GM19043 (cell line): Measurements from ENCODE around the gene ACLY.
"Not testable (repeated sequence)": the region's sequence is repeated elsewhere in the genome, so short reads cannot be mapped to it uniquely, and the experiment has no call there.

ENCODE experiments used
- ATAC-seq: cut with Tn5 transposase; IDR thresholded peaks from one replicate; pipeline ENCODE4 v1.9.1; 2021; ENCODE audit warnings: low read depth; ENCODE audit not compliant: unreplicated experiment

Gene ACLY

DNA sequence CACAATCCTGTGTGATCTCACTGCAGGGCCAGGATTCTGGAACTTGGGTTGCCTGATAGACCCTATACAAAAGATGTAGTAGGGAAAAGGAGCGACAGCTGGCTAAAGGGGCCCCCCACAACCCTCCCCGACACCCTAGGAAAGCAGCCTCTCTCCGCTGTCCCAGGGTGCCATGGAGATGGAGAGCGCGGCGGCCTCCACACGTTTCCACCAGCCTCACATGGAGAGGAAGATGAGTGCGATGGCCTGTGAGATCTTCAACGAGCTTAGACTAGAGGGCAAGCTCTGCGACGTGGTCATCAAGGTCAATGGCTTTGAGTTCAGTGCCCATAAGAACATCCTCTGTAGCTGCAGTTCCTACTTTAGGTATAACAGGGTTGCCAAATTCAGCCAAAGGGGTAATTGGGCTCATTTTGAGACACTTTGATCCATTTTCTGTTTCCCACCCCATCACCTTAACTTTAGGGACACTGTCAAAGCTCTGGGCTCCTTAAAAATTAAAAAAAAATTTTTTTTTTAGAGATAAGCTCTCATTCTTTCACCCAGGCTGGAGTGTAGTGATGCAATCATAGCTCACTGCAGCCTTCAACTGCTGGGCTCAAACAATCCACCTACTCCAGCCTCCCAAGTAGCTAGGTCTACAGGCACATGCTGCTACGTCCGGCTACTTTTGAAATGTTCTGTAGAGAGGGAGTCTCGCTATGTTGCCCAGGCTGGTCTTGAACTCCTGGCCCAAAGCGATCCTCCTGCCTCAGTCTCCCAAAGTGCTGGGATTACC, 80.8 kb downstream of the ACLY start, which contains the start of gene KLHL10:
Gene KLHL10, plus strand, starts transcription at position 65 of the 778 bp plus-strand sequence. Its CDS starts 108 bp downstream, at position 173.
- ATAC-seq = no peak

DNA sequence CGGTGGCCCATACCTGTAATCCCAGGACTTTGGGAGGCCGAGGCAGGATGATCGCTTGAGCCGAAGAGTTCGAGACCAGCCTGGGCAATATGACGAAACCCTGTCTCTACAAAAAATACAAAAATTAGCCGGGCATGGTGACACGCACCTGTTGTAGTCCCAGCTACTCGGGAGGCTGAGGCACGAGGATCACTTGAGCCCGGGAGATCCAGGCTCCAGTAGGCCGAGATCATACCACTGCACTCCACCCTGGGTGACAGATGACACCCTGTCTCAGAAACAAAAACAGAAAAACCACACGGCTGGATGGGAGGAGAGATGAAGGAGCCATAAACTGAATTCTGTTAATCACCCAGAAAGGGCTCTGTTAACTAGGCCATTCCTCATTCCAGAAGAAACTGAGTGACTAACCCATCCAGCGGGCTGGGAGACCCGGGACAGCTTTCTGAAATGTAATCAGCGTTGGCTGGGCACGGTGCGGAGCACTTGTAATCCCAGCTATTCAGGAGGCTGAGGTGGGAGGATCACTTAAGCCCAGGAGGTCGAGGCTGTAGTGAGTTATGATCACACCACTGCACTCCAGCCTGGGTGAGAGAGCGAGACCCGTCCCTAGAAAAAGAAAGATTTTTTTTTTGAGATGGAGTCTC, 82.1 kb downstream of the ACLY start:
- ATAC-seq = no peak

DNA sequence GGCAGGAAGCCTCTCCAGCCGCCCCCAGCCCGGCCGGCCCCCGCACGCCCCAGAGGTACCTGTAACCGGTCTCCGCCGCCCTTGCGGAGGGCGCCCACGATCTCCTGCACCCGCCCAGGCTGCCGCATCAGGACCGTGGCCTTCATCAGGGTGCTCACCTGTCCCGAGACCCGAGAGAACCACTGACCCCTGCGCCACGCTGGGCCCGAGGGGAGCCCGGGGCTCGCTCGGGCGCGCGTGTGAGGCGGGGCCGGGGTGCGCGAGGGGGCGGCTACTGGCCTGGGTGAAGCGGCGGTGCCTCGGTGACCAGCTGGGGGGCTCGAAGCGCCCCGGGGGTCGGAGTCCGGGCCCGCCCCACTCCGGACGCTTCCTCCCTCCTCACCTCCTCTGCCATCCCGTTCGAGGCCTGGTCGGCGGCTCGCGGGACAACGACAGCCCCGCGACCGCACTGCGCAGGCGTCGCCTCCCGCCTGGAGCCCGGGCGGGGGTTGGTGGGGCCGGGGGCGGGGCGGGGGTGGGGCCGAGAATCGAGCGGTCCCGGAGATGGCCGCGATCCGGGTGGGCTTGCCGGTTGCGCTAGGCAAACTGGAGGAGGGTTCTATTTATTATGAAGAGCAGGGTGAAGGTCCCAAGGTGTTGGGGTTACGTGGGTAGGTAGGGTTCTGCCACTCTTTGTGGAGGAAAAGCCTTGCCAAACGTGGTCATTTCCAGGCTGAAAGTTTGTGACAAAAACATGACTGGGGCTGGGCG, 82.8 kb downstream of the ACLY start, which contains the start of gene NT5C3B:
Gene NT5C3B, minus strand, starts transcription at position 433 of the 750 bp plus-strand sequence. Its CDS starts 39 bp downstream, at position 394.
- no peak for ATAC-seq

DNA sequence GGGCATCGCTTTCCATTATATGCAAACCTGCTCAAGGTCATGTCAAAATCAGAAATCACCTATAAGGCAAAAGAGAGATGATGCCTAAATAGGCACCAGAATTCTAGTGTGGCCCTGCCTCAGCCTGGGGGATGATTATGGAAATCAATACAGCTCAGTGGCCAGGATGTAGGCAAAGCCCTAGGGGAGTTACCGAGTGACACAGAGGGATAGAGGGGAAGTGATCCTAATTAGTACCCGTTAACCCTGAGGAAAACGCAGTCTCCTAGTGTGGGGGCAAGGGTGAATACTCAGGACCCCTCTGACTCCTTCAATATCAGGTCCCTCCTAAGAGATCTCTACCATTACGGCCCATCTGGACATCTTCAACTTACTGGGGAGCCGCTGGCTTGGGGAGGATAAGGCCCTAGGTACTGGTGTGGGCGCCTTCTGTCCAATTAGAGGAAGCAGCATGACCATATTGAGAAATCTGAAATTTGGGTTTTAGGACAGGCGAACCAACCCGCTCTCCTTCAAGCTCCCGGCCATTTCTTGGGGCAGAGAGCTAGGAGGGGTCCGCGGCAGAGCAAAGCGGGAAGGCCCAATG, 83.4 kb downstream of the ACLY start:
- ATAC-seq = no peak

DNA sequence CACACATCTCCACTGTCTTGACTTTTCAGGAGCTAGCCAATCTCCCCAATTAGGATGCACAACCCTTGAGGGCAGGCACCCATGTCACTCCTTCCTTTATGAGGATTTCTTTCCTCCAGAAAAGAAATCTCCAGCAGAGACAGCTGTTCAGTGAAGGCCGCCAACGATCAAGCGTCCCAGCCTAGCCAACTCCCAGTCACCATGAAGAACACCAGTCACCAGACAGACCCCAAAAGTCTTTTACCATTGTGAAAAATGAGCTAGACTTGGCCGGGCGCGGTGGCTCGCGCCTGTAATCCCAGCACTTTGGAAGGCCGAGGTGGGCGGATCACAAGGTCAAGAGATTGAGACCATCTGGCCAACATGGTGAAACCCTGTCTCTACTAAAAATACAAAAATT, 88.8 kb downstream of the ACLY start:
- not testable (repeated sequence) for ATAC-seq

DNA sequence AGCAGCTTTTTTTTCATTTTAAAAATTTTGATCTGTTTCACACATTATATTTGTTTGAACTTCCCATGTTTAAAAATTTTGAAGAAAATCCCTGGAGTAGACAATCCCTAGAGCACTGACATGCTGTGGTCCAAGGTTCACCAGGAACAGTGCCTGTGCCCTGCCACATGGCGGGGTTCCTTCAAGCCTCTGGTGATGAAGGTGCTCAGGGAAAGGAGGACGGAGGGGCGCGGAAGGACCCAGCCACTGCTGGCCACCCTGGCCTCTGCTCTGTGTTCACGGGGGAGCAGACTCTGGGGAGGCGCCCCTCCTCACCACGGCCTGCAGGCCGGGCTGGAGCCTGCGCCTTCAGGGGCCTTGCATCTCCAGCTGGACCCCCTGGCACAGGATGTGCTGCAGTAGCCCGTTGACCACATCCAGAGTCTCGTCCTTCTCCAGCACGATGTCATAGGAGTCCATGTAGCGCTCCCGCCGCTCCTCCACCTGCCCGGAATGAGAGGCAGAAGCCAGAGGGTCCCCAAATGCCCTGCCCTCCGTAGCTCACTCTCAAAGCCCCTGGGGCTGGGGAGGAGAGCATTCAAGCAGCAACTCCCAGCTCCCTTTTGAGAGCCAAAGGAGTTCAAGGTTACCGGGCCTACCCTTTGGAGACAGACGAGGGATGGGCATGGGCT, 93.4 kb downstream of the ACLY start:
- ATAC-seq = no peak

DNA sequence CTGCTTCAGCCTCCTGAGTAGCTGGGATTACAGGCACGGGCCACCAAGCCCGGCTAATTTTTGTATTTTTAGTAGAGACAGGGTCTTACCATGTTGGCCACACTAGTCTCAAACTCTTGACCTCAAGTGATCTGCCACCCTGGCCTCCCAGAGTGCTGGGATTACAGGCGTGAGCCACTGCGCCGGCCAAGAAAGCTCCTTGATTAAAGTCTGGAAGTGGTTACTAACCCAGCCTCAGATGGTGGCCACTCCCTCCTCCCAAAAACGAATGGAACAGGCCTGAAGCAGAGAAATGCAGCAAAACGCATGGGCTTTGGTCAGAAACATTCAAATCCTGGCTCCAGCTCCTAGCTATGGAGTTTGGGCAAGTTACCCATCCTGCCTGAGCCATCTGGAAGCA, 94.7 kb downstream of the ACLY start:
- no peak for ATAC-seq

DNA sequence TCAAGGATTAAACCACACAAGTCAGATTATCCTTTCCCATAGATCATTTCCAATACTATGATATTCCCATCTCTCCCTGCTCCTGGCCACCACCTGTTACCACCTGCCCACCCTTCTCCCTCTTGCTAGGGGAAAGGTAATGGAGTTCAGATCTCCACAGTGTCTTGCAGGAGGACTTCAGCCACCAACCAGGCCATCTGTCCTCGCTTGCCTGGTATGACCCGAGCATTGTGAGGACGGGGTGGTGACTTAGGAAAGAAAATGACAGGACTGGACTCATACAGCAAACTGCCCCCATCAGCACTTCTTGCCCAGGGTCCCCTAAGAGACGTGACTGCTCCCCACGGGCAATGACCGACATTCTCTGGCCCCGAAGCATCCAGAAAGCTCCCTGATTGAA, 95.2 kb downstream of the ACLY start:
- ATAC-seq = no peak

DNA sequence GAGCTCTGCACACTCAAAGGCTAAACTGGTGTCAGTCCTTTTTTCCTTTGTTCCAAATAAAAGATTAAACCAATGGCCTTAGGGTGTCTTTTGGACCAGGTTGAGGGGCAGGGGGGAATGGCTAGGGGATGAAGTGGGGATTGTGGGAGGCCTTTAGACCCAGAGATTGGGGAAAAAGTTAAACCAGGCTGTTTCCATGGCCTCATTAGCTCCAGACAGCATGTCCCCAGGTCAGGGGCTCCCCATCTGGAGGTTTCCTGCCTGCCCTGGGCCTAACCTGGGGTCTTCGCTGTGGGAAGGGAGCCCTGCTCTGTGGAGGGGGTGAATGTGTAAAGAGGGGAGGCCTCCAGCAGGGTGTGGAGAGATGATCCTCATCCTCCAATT, 95.6 kb downstream of the ACLY start:
- no peak for ATAC-seq

DNA sequence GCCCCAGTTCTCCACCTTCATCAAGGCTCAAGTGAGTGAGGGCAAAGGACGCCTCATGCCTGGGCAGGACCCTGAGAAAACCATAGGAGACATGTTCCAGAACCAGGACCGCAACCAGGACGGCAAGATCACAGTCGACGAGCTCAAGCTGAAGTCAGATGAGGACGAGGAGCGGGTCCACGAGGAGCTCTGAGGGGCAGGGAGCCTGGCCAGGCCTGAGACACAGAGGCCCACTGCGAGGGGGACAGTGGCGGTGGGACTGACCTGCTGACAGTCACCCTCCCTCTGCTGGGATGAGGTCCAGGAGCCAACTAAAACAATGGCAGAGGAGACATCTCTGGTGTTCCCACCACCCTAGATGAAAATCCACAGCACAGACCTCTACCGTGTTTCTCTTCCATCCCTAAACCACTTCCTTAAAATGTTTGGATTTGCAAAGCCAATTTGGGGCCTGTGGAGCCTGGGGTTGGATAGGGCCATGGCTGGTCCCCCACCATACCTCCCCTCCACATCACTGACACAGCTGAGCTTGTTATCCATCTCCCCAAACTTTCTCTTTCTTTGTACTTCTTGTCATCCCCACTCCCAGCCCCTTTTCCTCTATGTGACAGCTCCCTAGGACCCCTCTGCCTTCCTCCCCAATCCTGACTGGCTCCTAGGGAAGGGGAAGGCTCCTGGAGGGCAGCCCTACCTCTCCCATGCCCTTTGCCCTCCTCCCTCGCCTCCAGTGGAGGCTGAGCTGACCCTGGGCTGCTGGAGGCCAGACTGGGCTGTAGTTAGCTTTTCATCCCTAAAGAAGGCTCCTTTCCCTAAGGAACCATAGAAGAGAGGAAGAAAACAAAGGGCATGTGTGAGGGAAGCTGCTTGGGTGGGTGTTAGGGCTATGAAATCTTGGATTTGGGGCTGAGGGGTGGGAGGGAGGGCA, 96.3 kb downstream of the ACLY start:
- no peak for ATAC-seq

DNA sequence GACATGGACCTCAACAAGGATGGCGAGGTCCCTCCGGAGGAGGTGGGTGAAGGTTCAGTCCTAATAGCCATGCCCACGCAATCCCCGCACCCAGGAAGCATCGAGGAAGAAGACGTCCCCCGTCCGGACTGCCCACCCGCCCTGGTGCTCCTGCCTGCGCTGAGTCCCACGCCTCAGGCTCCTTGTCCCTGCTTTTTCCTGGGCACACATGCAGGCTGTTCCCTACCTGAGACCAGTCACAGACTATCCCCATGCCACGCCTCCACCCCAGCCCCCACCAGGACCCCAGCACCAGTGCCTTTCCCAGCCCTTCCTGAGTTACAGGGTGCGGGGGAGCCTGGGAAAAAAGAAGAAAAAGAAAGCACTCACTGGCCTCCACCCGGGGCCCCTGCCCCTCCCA, 97.0 kb downstream of the ACLY start:
- ATAC-seq = no peak

DNA sequence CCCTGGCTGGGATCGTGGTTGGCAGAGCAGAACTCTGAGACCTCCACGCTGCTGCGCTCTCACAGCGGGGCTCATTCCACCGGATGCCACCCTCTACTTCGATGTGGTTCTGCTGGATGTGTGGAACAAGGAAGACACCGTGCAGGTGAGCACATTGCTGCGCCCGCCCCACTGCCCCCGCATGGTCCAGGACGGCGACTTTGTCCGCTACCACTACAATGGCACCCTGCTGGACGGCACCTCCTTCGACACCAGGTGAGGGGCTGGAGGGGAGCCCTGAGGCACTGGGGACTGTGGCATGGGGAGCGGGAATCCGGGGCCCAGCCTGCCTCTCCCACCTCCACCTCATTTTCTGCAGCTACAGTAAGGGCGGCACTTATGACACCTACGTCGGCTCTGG, 100.7 kb downstream of the ACLY start:
- no peak for ATAC-seq
